AG04450 (cell line): ENCODE results near the gene GPR176. TPM values are rescaled to one million over a fixed set of nuclear protein-coding genes. Genes with fewer than 3 reads are reported as not detected.

ENCODE experiments used
- CTCF ChIA-PET: fragments of 300-600, 350-600 bp; formaldehyde crosslinking; extraction: SDS; loops from one replicate; lab custom pipeline; 2022; ENCODE audit warnings: antibody characterized with exemption, inconsistent platforms; lab: Charles Lee
- POLR2A ChIA-PET: fragments of 350-600 bp; formaldehyde crosslinking; extraction: SDS; loops from one replicate; lab custom pipeline; 2021; ENCODE audit warnings: antibody characterized with exemption, inconsistent platforms; lab: Yijun Ruan, JAX
- DNase-seq: peaks from one replicate; pipeline ENCODE4 v3.0.0-alpha.2; 2011; ENCODE audit warnings: low read depth, low spot score
- H3K27ac ChIP-seq: one replicate; pipeline ENCODE4 v1.5.1; 2012; ENCODE audit warnings: low read depth, low read length, control low read depth
- H3K27me3 ChIP-seq: one replicate; pipeline ENCODE4 v1.6.0; 2012; ENCODE audit warnings: low read length; ENCODE audit not compliant: control insufficient read depth, insufficient read depth
- H3K4me3 ChIP-seq: 2 replicates; pipeline ENCODE4 v1.5.1; 2011; ENCODE audit warnings: mild to moderate bottlenecking, low read depth, low read length, control low read depth
- H3K9me3 ChIP-seq: 2 replicates; pipeline ENCODE4 v1.5.1; 2012; ENCODE audit warnings: low read length; ENCODE audit not compliant: control insufficient read depth, insufficient read depth
- polyA plus RNA-seq: library from polyadenylated mRNA; depleted of rRNA; stranded (reverse); fragments of >200 nt; gene quantifications from 2 replicates; pipeline ENCODE4 v1.2.3, GENCODE V29; 2011
- TF ChIP-seq, protein P1 (sequence below): IDR thresholded peaks from 2 replicates; pipeline ENCODE4 v1.5.1; 2011; ENCODE audit warnings: low read depth, low read length, control low read depth, inconsistent platforms

Gene GPR176
- polyA plus RNA-seq, 1 experiment, result 83.9 TPM

- Histone ChIP-seq H3K27me3 (no peaks in the 10 kb centered on the region), H3K9me3 (no peaks in the 10 kb centered on the region), H3K4me3 (no peak overlapping the region), H3K27ac (no peak overlapping the region)
- no peak for DNase-seq
- TF ChIP-seq, protein P1, sequence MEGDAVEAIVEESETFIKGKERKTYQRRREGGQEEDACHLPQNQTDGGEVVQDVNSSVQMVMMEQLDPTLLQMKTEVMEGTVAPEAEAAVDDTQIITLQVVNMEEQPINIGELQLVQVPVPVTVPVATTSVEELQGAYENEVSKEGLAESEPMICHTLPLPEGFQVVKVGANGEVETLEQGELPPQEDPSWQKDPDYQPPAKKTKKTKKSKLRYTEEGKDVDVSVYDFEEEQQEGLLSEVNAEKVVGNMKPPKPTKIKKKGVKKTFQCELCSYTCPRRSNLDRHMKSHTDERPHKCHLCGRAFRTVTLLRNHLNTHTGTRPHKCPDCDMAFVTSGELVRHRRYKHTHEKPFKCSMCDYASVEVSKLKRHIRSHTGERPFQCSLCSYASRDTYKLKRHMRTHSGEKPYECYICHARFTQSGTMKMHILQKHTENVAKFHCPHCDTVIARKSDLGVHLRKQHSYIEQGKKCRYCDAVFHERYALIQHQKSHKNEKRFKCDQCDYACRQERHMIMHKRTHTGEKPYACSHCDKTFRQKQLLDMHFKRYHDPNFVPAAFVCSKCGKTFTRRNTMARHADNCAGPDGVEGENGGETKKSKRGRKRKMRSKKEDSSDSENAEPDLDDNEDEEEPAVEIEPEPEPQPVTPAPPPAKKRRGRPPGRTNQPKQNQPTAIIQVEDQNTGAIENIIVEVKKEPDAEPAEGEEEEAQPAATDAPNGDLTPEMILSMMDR, result no peak
- ChIA-PET CTCF (no interaction called here), POLR2A (no interaction called here)
Observed at GRCh38 chr15:39953521-39953920, 33.5 kb upstream of the GPR176 start.

GRCh38 chr15:39951561-39951960, 31.5 kb upstream of the GPR176 start:
- H3K9me3 ChIP-seq, result no peaks in the 10 kb centered on the region
- no peak overlapping the region for H3K4me3 ChIP-seq
- CTCF ChIA-PET, result no interaction called here
- H3K27me3 ChIP-seq, result no peaks in the 10 kb centered on the region
- POLR2A ChIA-PET, result no interaction called here
- TF ChIP-seq, protein P1, result no peak
- no peak for DNase-seq
- no peak overlapping the region for H3K27ac ChIP-seq

DNA sequence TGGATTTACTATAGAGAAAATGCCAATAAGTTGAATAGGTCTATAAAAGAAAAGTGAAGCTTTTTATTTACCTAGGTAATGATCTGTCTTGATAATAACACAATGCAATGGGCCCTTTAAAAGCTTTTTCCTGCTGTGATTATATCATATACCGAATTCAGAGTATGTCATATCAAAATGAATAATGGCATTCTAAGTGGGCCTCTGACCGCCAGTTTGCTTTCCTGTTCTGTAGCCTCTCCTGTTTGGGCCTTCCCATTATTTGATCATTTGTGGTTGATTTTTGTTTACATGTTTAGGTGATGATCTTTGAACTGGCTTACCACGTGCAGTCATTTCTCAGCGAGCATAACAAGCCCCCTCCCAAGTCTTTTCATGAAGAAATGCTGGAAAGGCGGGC, 28.8 kb upstream of the GPR176 start:
- ChIA-PET CTCF (no interaction called here), POLR2A (no interaction called here)
- Histone ChIP-seq H3K9me3 (no peaks in the 10 kb centered on the region), H3K27ac (no peak overlapping the region), H3K27me3 (no peaks in the 10 kb centered on the region), H3K4me3 (no peak overlapping the region)
- TF ChIP-seq, protein P1, result no peak
- DNase-seq, result no peak

DNA sequence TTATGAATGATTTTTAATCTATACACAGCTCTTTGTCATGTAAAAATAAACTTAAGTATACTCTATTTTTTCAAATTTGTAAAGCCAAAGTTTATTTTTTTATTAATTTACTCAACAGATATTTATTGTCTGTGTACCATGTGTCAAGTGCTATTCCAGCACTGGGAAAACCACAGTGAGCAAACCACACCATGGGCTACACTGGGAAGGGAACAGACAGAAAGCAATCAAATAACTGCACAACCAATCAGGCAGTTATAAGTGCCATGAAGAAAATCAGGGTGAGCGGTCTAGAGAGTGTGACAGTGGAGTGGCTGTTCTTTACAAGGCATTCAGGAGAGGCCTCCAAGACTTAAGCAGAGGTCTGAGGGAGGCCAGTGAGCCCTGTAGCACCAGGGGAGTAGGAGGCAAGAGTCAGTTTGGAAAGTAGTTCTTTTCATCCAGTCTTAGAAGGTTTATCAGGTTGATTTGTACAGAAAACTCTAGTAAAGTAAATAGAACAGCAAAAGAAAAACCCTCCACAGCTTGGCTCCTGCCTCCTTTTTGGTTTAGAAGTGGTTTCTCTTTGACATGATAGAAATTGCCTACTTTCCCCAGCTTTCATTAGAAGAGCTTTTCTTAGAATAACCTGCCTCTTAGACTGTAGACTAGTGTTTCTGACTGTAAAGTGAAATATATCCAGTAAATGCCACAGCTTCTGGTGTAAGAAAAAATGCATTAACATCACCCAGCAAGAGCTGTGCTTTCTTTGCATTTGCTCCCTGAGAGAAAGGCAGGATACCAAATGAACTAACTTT, 27.5 kb upstream of the GPR176 start:
- POLR2A ChIA-PET, result no interaction called here
- CTCF ChIA-PET, result interaction anchor here (0.9 kb wide), 1 partner anchor 29 kb away, joined by 4 read pairs; no protein-coding TSS in a partner anchor

GRCh38 chr15:39946862-39947261, 26.8 kb upstream of the GPR176 start:
- no peak overlapping the region for H3K27ac ChIP-seq
- no peaks in the 10 kb centered on the region for H3K27me3 ChIP-seq
- TF ChIP-seq, protein P1, result no peak
- H3K4me3 ChIP-seq, result no peak overlapping the region
- ChIA-PET CTCF (no interaction called here), POLR2A (no interaction called here)
- no peak for DNase-seq
- H3K9me3 ChIP-seq, result no peaks in the 10 kb centered on the region

More for the DNA sequence above, 27.5 kb upstream of the GPR176 start:
- no peak overlapping the region for H3K27ac ChIP-seq
- DNase-seq, result no peak
- TF ChIP-seq, protein P1, result no peak
- no peaks in the 10 kb centered on the region for H3K27me3 ChIP-seq
- no peak overlapping the region for H3K4me3 ChIP-seq
- H3K9me3 ChIP-seq, result no peaks in the 10 kb centered on the region
